ENCODE measurements around the gene STYK1.
"Not testable (repeated sequence)": the region's sequence is repeated elsewhere in the genome, so short reads cannot be mapped to it uniquely, and the experiment has no call there.

STYK1 gene

DNA sequence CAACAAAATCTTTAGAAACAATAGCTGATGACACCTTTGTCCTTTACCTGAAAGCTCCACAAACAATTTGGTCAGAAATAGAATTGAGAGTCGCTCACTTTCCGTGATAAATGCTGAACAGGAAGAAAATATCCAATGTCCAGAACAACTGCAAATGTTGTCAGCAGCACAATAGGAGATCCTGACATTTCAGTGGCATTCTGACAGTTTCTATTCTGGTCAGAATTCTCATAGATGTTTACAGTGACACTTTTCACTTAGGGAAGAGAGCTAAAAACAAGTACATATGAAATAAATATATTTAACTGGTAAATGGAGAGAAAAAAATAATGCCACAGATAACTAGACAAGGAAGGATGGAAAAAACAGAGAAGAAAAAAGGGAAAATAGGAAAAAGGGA is 99.5 kb downstream of the STYK1 start:
- no peak for DNase-seq
- intact Hi-C loops (cut with DNase I) = no loop called here

- DNase-seq; intact Hi-C loops (cut with DNase I): not testable (repeated sequence)
These were observed 101.8 kb downstream of the STYK1 start for GRCh38 chr12:10572021-10572490.

GRCh38 chr12:10571141-10571540 is 102.7 kb downstream of the STYK1 start:
- DNase-seq = no peak
- intact Hi-C loops (cut with DNase I) = no loop called here
